Transverse colon (tissue), 4 donors: ENCODE measurements around the gene SPG21. TPM values are rescaled to one million over a fixed set of nuclear protein-coding genes. Genes with fewer than 3 reads are reported as not detected.

ENCODE experiments used
- DNase-seq: peaks from one replicate; pipeline ENCODE4 v3.0.0-alpha.2; 2019
- H3K27ac ChIP-seq, 4 donors: fragments of 200-600 bp; sonication (generic); 2 replicates each; pipeline ENCODE4 v1.5.1; 2016 to 2018; ENCODE audit warnings: inconsistent platforms in 4 of 4
- H3K27me3 ChIP-seq: fragments of 200-600 bp; sonication (generic); 2 replicates; pipeline ENCODE4 v1.5.1; 2017; ENCODE audit warnings: inconsistent platforms
- H3K36me3 ChIP-seq, 4 donors: fragments of 200-600 bp; sonication (generic); 2 replicates each; pipeline ENCODE4 v1.5.1; 2017 to 2019; ENCODE audit warnings: inconsistent platforms in 4 of 4
- H3K4me1 ChIP-seq, 4 donors: fragments of 200-600 bp; sonication (generic); 2 replicates each; pipeline ENCODE4 v1.5.1; 2017 to 2020; ENCODE audit warnings: inconsistent platforms in 4 of 4
- H3K4me3 ChIP-seq, 4 donors: fragments of 200-600 bp; sonication (generic); 1 replicate in 1 of 4; 2 replicates in 3 of 4; pipeline versions ENCODE4 v1.5.1 to v1.6.1; 2017 to 2019; ENCODE audit warnings: inconsistent platforms in 4 of 4
- H3K9me3 ChIP-seq, 2 donors: fragments of 200-600 bp; sonication (generic); 2 replicates each; pipeline ENCODE4 v1.5.1; 2017 to 2019; ENCODE audit warnings: inconsistent platforms in 2 of 2
- EP300 ChIP-seq: sonication (generic); formaldehyde crosslinking; IDR thresholded peaks from one replicate; pipeline ENCODE4 v1.6.1; 2017; ENCODE audit warnings: antibody characterized with exemption, low read depth
- POLR2A ChIP-seq: fragments of 450-650 bp; IDR thresholded peaks from one replicate; pipeline ENCODE4 v1.6.1; 2016; ENCODE audit warnings: antibody characterized with exemption, mild to moderate bottlenecking, moderate library complexity
- POLR2AphosphoS5 ChIP-seq, 3 donors: sonication (generic); formaldehyde crosslinking; IDR thresholded peaks; one replicate each; pipeline ENCODE4 v1.6.1; 2016; ENCODE audit warnings: antibody characterized with exemption in 3 of 3
- WGBS, 2 donors: methylation state at CpG; one replicate each; pipeline ENCODE4 v1.1.5; 2018; ENCODE audit warnings: low coverage in 1 of 2; 5-methylcytosine and 5-hydroxymethylcytosine counted together
- in situ Hi-C, 4 donors: fragments of 200-750 bp; cut with MboI; loops; one replicate each; pipeline versions ENCODE4 v1.15.0 to v1.15.1; 2017; ENCODE audit warnings: low sequenced_read_pairs in 3 of 4, low pct_ligation_motif_present in 1 of 4, low pct_unique_long_range_greater_than_20kb in 1 of 4
- intact Hi-C: fragments of 100-400 bp; cut with DNase I; formaldehyde crosslinking; loops from one replicate; pipeline ENCODE4 v1.15.1; 2023; ENCODE audit warnings: low total_unique reads
- total RNA-seq, 4 donors: library from RNA; depleted of rRNA; stranded (reverse); fragments of >200 nt; gene quantifications; one replicate each; pipeline ENCODE4 v1.1.0, GENCODE V29; 2016
- TF ChIP-seq, protein P1 (sequence below), 5 experiments: fragments of 200-600 bp in 3 of 5; fragments of 450-650 bp in 2 of 5; sonication (generic) in 3 of 5; IDR thresholded peaks; 1 replicate in 2 of 5; 2 replicates in 3 of 5; pipeline ENCODE4 v1.5.1; 2016 to 2017; ENCODE audit warnings: antibody characterized with exemption in 5 of 5, inconsistent platforms in 3 of 5, mild to moderate bottlenecking in 2 of 5, moderate library complexity in 1 of 5

Gene SPG21
- total RNA-seq, 4 donors from 2014 or later: 27.7 to 67.2 (median 53.0) TPM

- intact Hi-C loops (no loop called here), in situ Hi-C loops (no loop called here)
- no peaks in the 10 kb centered on the region for H3K9me3 ChIP-seq
- H3K4me1 ChIP-seq: peaks cover 0 to 24% (median 16%) of the 10 kb centered on the region in 4 donors
- no peaks in the 10 kb centered on the region for H3K27me3 ChIP-seq
- no peak for DNase-seq
- no peak overlapping the region for H3K27ac ChIP-seq
- TF ChIP-seq POLR2AphosphoS5 (IDR thresholded peaks at IDR 0.05) (no peak), POLR2A (no peak), EP300 (no peak)
- TF ChIP-seq, protein P1, sequence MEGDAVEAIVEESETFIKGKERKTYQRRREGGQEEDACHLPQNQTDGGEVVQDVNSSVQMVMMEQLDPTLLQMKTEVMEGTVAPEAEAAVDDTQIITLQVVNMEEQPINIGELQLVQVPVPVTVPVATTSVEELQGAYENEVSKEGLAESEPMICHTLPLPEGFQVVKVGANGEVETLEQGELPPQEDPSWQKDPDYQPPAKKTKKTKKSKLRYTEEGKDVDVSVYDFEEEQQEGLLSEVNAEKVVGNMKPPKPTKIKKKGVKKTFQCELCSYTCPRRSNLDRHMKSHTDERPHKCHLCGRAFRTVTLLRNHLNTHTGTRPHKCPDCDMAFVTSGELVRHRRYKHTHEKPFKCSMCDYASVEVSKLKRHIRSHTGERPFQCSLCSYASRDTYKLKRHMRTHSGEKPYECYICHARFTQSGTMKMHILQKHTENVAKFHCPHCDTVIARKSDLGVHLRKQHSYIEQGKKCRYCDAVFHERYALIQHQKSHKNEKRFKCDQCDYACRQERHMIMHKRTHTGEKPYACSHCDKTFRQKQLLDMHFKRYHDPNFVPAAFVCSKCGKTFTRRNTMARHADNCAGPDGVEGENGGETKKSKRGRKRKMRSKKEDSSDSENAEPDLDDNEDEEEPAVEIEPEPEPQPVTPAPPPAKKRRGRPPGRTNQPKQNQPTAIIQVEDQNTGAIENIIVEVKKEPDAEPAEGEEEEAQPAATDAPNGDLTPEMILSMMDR (IDR thresholded peaks at IDR 0.05): no peak
- H3K36me3 ChIP-seq: no peaks in the 10 kb centered on the region
- 48 to 50% methylated on average over 1 of the region's 1 CpG for WGBS, 2 donors
- H3K4me3 ChIP-seq: no peak overlapping the region
These were observed 3.6 kb upstream of the SPG21 start for GRCh38 chr15:64993290-64993689.

DNA sequence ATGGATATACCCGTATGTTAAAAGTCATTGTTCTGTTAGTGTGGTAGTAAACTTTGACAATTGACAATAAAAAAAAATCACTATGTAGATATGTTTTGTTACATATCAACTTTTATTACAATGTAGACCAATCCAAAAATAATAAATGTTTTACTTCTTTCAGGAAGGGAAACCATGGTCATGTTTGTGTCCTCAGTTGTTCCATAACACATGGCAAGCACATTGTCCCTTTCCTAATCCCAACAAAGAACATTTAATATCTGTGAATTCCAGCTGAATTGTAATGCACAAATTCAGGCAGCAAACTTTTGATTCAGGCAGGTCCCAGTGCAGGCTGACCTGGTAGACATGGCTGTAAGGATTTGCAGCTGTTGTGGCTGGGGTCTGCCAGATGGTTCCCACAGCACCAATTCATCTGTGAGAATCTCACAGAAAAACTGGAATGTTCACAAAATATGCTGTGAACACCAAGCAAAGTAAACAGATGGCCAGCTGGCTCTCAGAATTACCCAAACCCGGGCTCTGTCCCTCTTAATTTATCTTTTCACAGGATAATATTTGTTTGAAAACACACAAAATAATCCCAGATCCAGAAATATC is 1.9 kb upstream of the SPG21 start:
- in situ Hi-C loops (no loop called here), intact Hi-C loops (no loop called here)
- H3K27me3 ChIP-seq: no peaks in the 10 kb centered on the region
- peak overlapping the region in 1 of 4 donors; percentile 1 for H3K27ac ChIP-seq
- TF ChIP-seq EP300 (no peak), POLR2A (no peak), POLR2AphosphoS5 (IDR thresholded peaks at IDR 0.05) (no peak)
- TF ChIP-seq, protein P1 (IDR thresholded peaks at IDR 0.05): no peak
- H3K4me1 ChIP-seq: peaks cover 0 to 40% (median 18%) of the 10 kb centered on the region in 4 donors
- no peak overlapping the region for H3K4me3 ChIP-seq
- no peak for DNase-seq
- H3K36me3 ChIP-seq: no peaks in the 10 kb centered on the region
- 43 to 73% methylated on average over 1 to 2 of the region's 2 CpGs for WGBS, 2 donors
- H3K9me3 ChIP-seq: no peaks in the 10 kb centered on the region

DNA sequence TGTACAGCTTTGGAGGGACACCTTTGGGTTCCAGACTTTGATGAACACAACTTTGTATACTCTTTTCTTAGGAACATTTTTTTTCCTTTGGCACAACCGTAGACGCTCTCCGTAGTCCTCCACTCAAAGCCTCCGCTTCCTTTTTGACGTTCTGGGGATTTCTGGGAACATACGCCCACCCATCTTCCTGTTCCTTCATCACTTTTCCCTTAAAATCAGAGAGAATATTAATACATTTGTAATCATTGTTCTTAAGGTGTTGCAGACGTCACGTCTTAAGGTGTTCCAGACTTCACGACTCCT is 405 bp upstream of the SPG21 start:
- 3 to 19% methylated on average over 3 to 9 of the region's 9 CpGs for WGBS, 2 donors
- in situ Hi-C loops: no loop called here
- DNase-seq: no peak

GRCh38 chr15:64987136-64987535 is 2.6 kb downstream of the SPG21 start:
- H3K27me3 ChIP-seq: no peaks in the 10 kb centered on the region
- WGBS, 2 donors: 75 to 81% methylated on average over 2 to 3 of the region's 3 CpGs
- DNase-seq: no peak
- in situ Hi-C loops (no loop called here), intact Hi-C loops (no loop called here)
- H3K27ac ChIP-seq: no peak overlapping the region
- TF ChIP-seq EP300 (no peak), POLR2A (no peak), POLR2AphosphoS5 (IDR thresholded peaks at IDR 0.05) (no peak)
- TF ChIP-seq, protein P1 (IDR thresholded peaks at IDR 0.05): no peak
- no peak overlapping the region for H3K4me3 ChIP-seq
- no peaks in the 10 kb centered on the region for H3K9me3 ChIP-seq
- peaks cover 3 to 63% (median 37%) of the 10 kb centered on the region in 4 donors for H3K4me1 ChIP-seq
- peaks cover 0 to 4% (median 0%) of the 10 kb centered on the region in 4 donors for H3K36me3 ChIP-seq

More for the DNA sequence above, 405 bp upstream of the SPG21 start:
- intact Hi-C loops: no loop called here
- no peaks in the 10 kb centered on the region for H3K27me3 ChIP-seq
- no peaks in the 10 kb centered on the region for H3K9me3 ChIP-seq
- H3K27ac ChIP-seq: peak overlapping the region; percentile 85 to 98 (median 95)
- H3K4me1 ChIP-seq: peaks cover 0 to 53% (median 27%) of the 10 kb centered on the region in 4 donors
- TF ChIP-seq EP300 (no peak), POLR2AphosphoS5 (IDR thresholded peaks at IDR 0.05) (no peak), POLR2A (no peak)
- TF ChIP-seq, protein P1 (IDR thresholded peaks at IDR 0.05): no peak
- peak overlapping the region; percentile 24 to 98 (median 82) for H3K4me3 ChIP-seq
- H3K36me3 ChIP-seq: no peaks in the 10 kb centered on the region
